ENCODE measurements around the gene NELL1. TPM values are rescaled to one million over a fixed set of nuclear protein-coding genes. Genes with fewer than 3 reads are reported as not detected.

The NELL1 gene
- polyA plus RNA-seq, 1 of the 3 experiments (the other 2 are of a cell fraction), result not detected

GRCh38 chr11:21369947-21370346 is 700.6 kb downstream of the NELL1 start (continued):
- TF ChIP-seq, protein P1, sequence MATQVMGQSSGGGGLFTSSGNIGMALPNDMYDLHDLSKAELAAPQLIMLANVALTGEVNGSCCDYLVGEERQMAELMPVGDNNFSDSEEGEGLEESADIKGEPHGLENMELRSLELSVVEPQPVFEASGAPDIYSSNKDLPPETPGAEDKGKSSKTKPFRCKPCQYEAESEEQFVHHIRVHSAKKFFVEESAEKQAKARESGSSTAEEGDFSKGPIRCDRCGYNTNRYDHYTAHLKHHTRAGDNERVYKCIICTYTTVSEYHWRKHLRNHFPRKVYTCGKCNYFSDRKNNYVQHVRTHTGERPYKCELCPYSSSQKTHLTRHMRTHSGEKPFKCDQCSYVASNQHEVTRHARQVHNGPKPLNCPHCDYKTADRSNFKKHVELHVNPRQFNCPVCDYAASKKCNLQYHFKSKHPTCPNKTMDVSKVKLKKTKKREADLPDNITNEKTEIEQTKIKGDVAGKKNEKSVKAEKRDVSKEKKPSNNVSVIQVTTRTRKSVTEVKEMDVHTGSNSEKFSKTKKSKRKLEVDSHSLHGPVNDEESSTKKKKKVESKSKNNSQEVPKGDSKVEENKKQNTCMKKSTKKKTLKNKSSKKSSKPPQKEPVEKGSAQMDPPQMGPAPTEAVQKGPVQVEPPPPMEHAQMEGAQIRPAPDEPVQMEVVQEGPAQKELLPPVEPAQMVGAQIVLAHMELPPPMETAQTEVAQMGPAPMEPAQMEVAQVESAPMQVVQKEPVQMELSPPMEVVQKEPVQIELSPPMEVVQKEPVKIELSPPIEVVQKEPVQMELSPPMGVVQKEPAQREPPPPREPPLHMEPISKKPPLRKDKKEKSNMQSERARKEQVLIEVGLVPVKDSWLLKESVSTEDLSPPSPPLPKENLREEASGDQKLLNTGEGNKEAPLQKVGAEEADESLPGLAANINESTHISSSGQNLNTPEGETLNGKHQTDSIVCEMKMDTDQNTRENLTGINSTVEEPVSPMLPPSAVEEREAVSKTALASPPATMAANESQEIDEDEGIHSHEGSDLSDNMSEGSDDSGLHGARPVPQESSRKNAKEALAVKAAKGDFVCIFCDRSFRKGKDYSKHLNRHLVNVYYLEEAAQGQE (IDR thresholded peaks at IDR 0.05; ENCODE audit: low read depth, low read length), result no peak
- TF ChIP-seq MXI1 (IDR thresholded peaks at IDR 0.05; ENCODE audit: low read depth, low read length) (no peak), RXRA (IDR thresholded peaks at IDR 0.05; ENCODE audit: borderline replicate concordance, low read depth) (no peak)

DNA sequence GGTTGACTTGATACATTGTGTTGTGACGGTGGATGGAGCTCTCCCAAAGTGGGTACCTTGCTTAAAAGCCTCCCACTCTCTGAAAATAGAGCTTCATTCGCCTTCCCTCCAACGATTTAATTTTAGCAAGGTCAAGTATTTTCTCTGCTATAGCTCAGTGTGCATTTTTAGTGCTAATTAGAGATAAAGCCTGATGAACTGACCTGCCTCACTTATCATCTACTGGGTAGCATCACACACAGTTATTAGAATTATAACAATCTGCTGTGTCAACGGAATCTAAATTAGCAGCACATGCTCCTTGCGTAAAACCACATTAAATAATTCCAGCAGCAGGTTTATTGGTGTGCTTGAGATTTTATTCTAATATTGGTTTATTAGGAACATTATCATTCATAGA is 701.7 kb downstream of the NELL1 start:
- no peak overlapping the region for H3K4me2 ChIP-seq
- no peak overlapping the region for H2AFZ ChIP-seq (ENCODE audit: low read depth)
- H3F3A ChIP-seq (replicated peaks; ENCODE audit: insufficient read depth), result no peaks in the 10 kb centered on the region
- ChIA-PET POLR2A (no interaction called here), CTCF (interaction anchor here (1.2 to 1.3 kb wide), 2 partner anchors 10 to 617 kb away, joined by 3 to 6 read pairs; no protein-coding TSS in a partner anchor)
- no peaks in the 10 kb centered on the region for H4K20me1 ChIP-seq (ENCODE audit: insufficient read depth)
- H3K4me3 ChIP-seq (ENCODE audit: low read depth in 2 of 2, low read length in 1 of 2), result no peak overlapping the region
- no peaks in the 10 kb centered on the region for H3K36me3 ChIP-seq (replicated peaks in 1 of 2; ENCODE audit: control insufficient read depth in 1 of 2, insufficient read depth in 2 of 2, low read length in 1 of 2)
- peaks cover 0 to 4% of the 10 kb centered on the region in 2 experiments; a peak in 2 of 4 replicates for H3K4me1 ChIP-seq (ENCODE audit: control insufficient read depth in 1 of 2, insufficient read depth in 2 of 2, low read depth in 1 of 2, low read length in 1 of 2)
- H3K9me2 ChIP-seq, result no peaks in the 10 kb centered on the region
- H3K27ac ChIP-seq (ENCODE audit: low read depth in 2 of 2, low read length in 1 of 2), result peak overlapping the region in 1 of 2 experiments; percentile 25; a peak in 1 of 4 replicates
- H3K79me2 ChIP-seq (ENCODE audit: insufficient read depth), result no peaks in the 10 kb centered on the region
- no peaks in the 10 kb centered on the region for H3K9me3 ChIP-seq
- WGBS (ENCODE audit: low lambda C conversion rate), result 19% methylated on average over 5 of the region's 5 CpGs
- TF ChIP-seq EZH2phosphoT487 (IDR thresholded peaks at IDR 0.05; ENCODE audit: borderline replicate concordance, low read depth), result no peak
- TF ChIP-seq ELF1 (IDR thresholded peaks at IDR 0.05), result no peak
- TF ChIP-seq POLR2AphosphoS5 (IDR thresholded peaks at IDR 0.05; ENCODE audit: low read depth, low read length), result no peak
- no peak for TF ChIP-seq TEAD4 (IDR thresholded peaks at IDR 0.05; ENCODE audit: borderline replicate concordance, insufficient read depth)
- no peak for TF ChIP-seq ZBTB33 (IDR thresholded peaks at IDR 0.05; ENCODE audit: borderline replicate concordance, low read depth)
- TF ChIP-seq RCOR1 (IDR thresholded peaks at IDR 0.05; ENCODE audit: low read length), result no peak
- DNase-seq, result no peak
- no peak overlapping the region for H3K9ac ChIP-seq
- no peaks in the 10 kb centered on the region for H3K27me3 ChIP-seq (ENCODE audit: insufficient read depth)

- Histone ChIP-seq H3K9me3 (no peaks in the 10 kb centered on the region), H4K20me1 (ENCODE audit: insufficient read depth) (no peaks in the 10 kb centered on the region), H3K27me3 (ENCODE audit: insufficient read depth) (no peaks in the 10 kb centered on the region), H2AFZ (ENCODE audit: low read depth) (no peak overlapping the region), H3K9me2 (no peaks in the 10 kb centered on the region), H3K4me3 (ENCODE audit: low read depth in 2 of 2, low read length in 1 of 2) (no peak overlapping the region), H3K9ac (no peak overlapping the region), H3K36me3 (replicated peaks in 1 of 2; ENCODE audit: control insufficient read depth in 1 of 2, insufficient read depth in 2 of 2, low read length in 1 of 2) (no peaks in the 10 kb centered on the region), H3K79me2 (ENCODE audit: insufficient read depth) (no peaks in the 10 kb centered on the region), H3K27ac (ENCODE audit: low read depth in 2 of 2, low read length in 1 of 2) (no peak overlapping the region), H3K4me1 (ENCODE audit: control insufficient read depth in 1 of 2, insufficient read depth in 2 of 2, low read depth in 1 of 2, low read length in 1 of 2) (peaks cover 0 to 4% of the 10 kb centered on the region in 2 experiments; a peak in 1 of 4 replicates), H3F3A (replicated peaks; ENCODE audit: insufficient read depth) (no peaks in the 10 kb centered on the region), H3K4me2 (no peak overlapping the region)
- ChIA-PET POLR2A (no interaction called here), CTCF (no interaction called here)
- no peak for DNase-seq
- TF ChIP-seq RXRA (IDR thresholded peaks at IDR 0.05; ENCODE audit: borderline replicate concordance, low read depth) (no peak), SMC3 (IDR thresholded peaks at IDR 0.05; ENCODE audit: low read depth, low read length) (no peak), MAX (IDR thresholded peaks at IDR 0.05; ENCODE audit: low read depth) (no peak), JUND (IDR thresholded peaks at IDR 0.05) (no peak), EP300 (IDR thresholded peaks at IDR 0.05; ENCODE audit: borderline replicate concordance in 1 of 2, low read depth in 1 of 2, low read length in 1 of 2) (no peak)
- TF ChIP-seq, protein P2, sequence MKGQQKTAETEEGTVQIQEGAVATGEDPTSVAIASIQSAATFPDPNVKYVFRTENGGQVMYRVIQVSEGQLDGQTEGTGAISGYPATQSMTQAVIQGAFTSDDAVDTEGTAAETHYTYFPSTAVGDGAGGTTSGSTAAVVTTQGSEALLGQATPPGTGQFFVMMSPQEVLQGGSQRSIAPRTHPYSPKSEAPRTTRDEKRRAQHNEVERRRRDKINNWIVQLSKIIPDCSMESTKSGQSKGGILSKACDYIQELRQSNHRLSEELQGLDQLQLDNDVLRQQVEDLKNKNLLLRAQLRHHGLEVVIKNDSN (IDR thresholded peaks at IDR 0.05; ENCODE audit: borderline replicate concordance, low read depth), result no peak
- WGBS (ENCODE audit: low lambda C conversion rate), result 7% methylated on average over 1 of the region's 1 CpG
Observed at GRCh38 chr11:21372672-21373071, 703.3 kb downstream of the NELL1 start.
